ENCODE results near the gene WDR27. TPM values are rescaled to one million over a fixed set of nuclear protein-coding genes. Genes with fewer than 3 reads are reported as not detected.

WDR27 gene
- polyA plus RNA-seq, 1 donor from 2014 or later = 35.8 TPM

DNA sequence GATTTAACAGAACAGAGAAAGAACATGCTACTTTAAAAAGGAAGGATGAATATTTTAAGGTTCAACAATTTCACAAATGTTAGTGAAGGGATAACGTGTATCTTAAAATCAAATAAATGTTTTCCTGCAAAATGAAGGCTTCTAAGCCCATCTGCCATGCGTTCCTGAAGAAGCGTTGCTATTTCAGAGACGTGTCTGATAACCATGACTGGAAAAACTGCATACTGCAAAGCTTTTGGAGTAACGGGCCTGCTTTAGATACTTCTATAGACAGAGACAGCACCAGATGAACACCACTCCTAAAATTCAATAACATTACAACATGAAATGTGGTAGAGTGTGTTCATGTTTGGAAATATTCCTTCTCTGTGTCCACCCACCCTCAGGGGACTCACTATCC is 126.0 kb downstream of the WDR27 start:
- Histone ChIP-seq H3K79me2 (replicated peaks; ENCODE audit: insufficient read depth, low read length) (no peaks in the 10 kb centered on the region), H4K20me1 (ENCODE audit: insufficient read depth) (no peaks in the 10 kb centered on the region), H3K27me3 (ENCODE audit: insufficient read depth, low read depth, low read length) (no peaks in the 10 kb centered on the region), H3K9me3 (ENCODE audit: low read length) (no peaks in the 10 kb centered on the region), H3K4me2 (ENCODE audit: low read length) (no peak overlapping the region), H3K9ac (ENCODE audit: low read length) (no peak overlapping the region), H3K36me3 (ENCODE audit: insufficient read depth, low read length) (no peaks in the 10 kb centered on the region), H3K4me3 (ENCODE audit: low read length) (no peak overlapping the region), H2AFZ (ENCODE audit: low read depth, low read length) (no peak overlapping the region), H3F3A (ENCODE audit: insufficient read depth, low read length, poor library complexity, severe bottlenecking) (no peaks in the 10 kb centered on the region), H3K9me2 (ENCODE audit: insufficient read depth, low read length) (no peaks in the 10 kb centered on the region), H3K27ac (ENCODE audit: low read length) (no peak overlapping the region)
- TF ChIP-seq EP300 (conservative IDR thresholded peaks at IDR 0.05; ENCODE audit: poor library complexity, severe bottlenecking) (no peak), RAD21 (conservative IDR thresholded peaks at IDR 0.05) (no peak), TAF1 (IDR thresholded peaks at IDR 0.05; ENCODE audit: low read depth) (no peak), POLR2AphosphoS5 (IDR thresholded peaks at IDR 0.05) (no peak), EZH2 (IDR thresholded peaks at IDR 0.05; ENCODE audit: borderline replicate concordance, insufficient read depth, low read length, poor library complexity, severe bottlenecking) (no peak), MXI1 (conservative IDR thresholded peaks at IDR 0.05; ENCODE audit: poor library complexity, severe bottlenecking) (no peak), SMC3 (conservative IDR thresholded peaks at IDR 0.05; ENCODE audit: poor library complexity) (no peak)
- TF ChIP-seq, protein P1, sequence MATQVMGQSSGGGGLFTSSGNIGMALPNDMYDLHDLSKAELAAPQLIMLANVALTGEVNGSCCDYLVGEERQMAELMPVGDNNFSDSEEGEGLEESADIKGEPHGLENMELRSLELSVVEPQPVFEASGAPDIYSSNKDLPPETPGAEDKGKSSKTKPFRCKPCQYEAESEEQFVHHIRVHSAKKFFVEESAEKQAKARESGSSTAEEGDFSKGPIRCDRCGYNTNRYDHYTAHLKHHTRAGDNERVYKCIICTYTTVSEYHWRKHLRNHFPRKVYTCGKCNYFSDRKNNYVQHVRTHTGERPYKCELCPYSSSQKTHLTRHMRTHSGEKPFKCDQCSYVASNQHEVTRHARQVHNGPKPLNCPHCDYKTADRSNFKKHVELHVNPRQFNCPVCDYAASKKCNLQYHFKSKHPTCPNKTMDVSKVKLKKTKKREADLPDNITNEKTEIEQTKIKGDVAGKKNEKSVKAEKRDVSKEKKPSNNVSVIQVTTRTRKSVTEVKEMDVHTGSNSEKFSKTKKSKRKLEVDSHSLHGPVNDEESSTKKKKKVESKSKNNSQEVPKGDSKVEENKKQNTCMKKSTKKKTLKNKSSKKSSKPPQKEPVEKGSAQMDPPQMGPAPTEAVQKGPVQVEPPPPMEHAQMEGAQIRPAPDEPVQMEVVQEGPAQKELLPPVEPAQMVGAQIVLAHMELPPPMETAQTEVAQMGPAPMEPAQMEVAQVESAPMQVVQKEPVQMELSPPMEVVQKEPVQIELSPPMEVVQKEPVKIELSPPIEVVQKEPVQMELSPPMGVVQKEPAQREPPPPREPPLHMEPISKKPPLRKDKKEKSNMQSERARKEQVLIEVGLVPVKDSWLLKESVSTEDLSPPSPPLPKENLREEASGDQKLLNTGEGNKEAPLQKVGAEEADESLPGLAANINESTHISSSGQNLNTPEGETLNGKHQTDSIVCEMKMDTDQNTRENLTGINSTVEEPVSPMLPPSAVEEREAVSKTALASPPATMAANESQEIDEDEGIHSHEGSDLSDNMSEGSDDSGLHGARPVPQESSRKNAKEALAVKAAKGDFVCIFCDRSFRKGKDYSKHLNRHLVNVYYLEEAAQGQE (IDR thresholded peaks at IDR 0.05; ENCODE audit: borderline replicate concordance) = no peak
- TF ChIP-seq, protein P2, sequence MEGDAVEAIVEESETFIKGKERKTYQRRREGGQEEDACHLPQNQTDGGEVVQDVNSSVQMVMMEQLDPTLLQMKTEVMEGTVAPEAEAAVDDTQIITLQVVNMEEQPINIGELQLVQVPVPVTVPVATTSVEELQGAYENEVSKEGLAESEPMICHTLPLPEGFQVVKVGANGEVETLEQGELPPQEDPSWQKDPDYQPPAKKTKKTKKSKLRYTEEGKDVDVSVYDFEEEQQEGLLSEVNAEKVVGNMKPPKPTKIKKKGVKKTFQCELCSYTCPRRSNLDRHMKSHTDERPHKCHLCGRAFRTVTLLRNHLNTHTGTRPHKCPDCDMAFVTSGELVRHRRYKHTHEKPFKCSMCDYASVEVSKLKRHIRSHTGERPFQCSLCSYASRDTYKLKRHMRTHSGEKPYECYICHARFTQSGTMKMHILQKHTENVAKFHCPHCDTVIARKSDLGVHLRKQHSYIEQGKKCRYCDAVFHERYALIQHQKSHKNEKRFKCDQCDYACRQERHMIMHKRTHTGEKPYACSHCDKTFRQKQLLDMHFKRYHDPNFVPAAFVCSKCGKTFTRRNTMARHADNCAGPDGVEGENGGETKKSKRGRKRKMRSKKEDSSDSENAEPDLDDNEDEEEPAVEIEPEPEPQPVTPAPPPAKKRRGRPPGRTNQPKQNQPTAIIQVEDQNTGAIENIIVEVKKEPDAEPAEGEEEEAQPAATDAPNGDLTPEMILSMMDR (IDR thresholded peaks at IDR 0.05; ENCODE audit: poor library complexity, severe bottlenecking) = no peak

DNA sequence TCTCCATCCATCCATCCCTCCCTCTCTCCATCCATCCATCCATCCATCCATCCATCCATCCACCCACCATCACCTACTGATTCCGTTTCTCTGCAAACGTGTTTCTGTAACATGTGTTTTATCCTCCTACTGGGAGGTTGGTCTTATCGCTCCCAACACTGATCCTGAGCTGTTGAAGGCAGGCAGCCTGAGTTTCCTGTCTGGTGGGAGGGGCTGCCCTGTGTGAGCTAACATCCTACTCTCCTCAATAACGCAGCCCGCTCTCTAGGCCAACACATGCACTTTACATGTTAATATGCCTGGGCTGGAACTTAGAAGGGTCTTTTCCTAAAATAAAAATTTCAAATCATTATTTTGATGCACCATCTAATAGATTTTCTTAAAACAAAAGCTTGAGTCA is 126.5 kb downstream of the WDR27 start:
- H4K20me1 ChIP-seq (ENCODE audit: insufficient read depth) = no peaks in the 10 kb centered on the region
- no peak overlapping the region for H2AFZ ChIP-seq (ENCODE audit: low read depth, low read length)

More for the DNA sequence above, 126.5 kb downstream of the WDR27 start:
- Histone ChIP-seq H3K9me2 (ENCODE audit: insufficient read depth, low read length) (no peaks in the 10 kb centered on the region), H3K4me3 (ENCODE audit: low read length) (no peak overlapping the region), H3K4me2 (ENCODE audit: low read length) (no peak overlapping the region), H3K36me3 (ENCODE audit: insufficient read depth, low read length) (no peaks in the 10 kb centered on the region), H3K79me2 (replicated peaks; ENCODE audit: insufficient read depth, low read length) (no peaks in the 10 kb centered on the region), H3F3A (ENCODE audit: insufficient read depth, low read length, poor library complexity, severe bottlenecking) (no peaks in the 10 kb centered on the region), H3K9ac (ENCODE audit: low read length) (no peak overlapping the region), H3K9me3 (ENCODE audit: low read length) (no peaks in the 10 kb centered on the region), H3K27me3 (ENCODE audit: insufficient read depth, low read depth, low read length) (no peaks in the 10 kb centered on the region), H3K27ac (ENCODE audit: low read length) (no peak overlapping the region)
- TF ChIP-seq MXI1 (conservative IDR thresholded peaks at IDR 0.05; ENCODE audit: poor library complexity, severe bottlenecking) (no peak), TAF1 (IDR thresholded peaks at IDR 0.05; ENCODE audit: low read depth) (no peak), EZH2 (IDR thresholded peaks at IDR 0.05; ENCODE audit: borderline replicate concordance, insufficient read depth, low read length, poor library complexity, severe bottlenecking) (no peak), EP300 (conservative IDR thresholded peaks at IDR 0.05; ENCODE audit: poor library complexity, severe bottlenecking) (no peak), POLR2AphosphoS5 (IDR thresholded peaks at IDR 0.05) (no peak)
- TF ChIP-seq, protein P1 (IDR thresholded peaks at IDR 0.05; ENCODE audit: borderline replicate concordance) = no peak
- TF ChIP-seq, protein P2 (IDR thresholded peaks at IDR 0.05; ENCODE audit: poor library complexity, severe bottlenecking) = no peak

Measured in neural cell (in vitro differentiated cells).